GM12864 (cell line): ENCODE results near the gene CYBRD1.

Source experiments
- DNase-seq: peaks from one replicate; pipeline ENCODE4 v3.0.0-alpha.2; 2011; ENCODE audit warnings: low read depth
- H3K4me3 ChIP-seq: 2 replicates; pipeline ENCODE4 v1.5.1; 2011; ENCODE audit warnings: mild to moderate bottlenecking, low read depth, low read length, control low read depth
- CTCF ChIP-seq: IDR thresholded peaks from 2 replicates; pipeline ENCODE4 v1.5.1; 2011; ENCODE audit warnings: low read depth, mild to moderate bottlenecking, moderate library complexity, low read length, control low read depth, inconsistent platforms; ENCODE audit errors: missing control alignments

CYBRD1 gene

DNA sequence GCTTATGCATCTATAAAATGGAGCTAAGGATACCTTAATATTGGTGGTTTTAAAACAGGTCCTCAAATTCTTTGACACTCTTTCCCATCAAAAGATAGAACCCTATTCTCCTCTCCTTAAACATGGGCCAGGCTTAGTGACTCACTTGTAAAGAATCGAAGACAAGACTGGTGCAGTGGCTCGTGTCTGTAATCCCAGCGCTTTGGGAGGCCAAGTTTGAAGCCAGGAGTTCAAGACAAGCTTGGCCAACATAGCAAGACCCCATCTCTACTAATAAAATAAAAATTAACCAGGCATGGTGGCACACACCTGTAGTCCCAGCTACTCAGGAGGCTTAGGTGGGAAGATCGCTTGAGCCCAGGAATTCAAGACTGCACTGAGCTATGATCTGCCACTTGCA is 44.5 kb downstream of the CYBRD1 start:
- H3K4me3 ChIP-seq = no peak overlapping the region
- no peak for TF ChIP-seq CTCF
- no peak for DNase-seq

DNA sequence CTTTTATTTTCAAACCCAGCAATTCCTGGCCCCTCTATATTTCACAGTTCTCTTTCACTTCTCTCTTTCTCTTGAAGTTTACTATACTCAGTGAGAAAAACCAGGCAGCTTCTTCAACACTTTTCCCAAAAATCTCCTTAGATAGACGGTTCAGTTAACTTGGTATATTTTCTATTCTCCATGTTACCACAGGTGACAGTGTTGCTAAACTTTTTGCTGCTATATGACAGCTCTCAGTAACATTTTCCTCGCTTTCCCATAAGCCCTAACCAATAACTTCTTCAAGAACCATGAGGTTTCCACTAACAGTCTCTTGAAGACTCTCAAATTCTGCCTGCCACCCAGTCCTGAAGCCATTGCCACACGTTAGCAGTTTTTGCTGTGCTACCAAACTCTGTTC is 45.8 kb downstream of the CYBRD1 start:
- TF ChIP-seq CTCF = no peak
- no peak overlapping the region for H3K4me3 ChIP-seq
- DNase-seq = no peak

DNA sequence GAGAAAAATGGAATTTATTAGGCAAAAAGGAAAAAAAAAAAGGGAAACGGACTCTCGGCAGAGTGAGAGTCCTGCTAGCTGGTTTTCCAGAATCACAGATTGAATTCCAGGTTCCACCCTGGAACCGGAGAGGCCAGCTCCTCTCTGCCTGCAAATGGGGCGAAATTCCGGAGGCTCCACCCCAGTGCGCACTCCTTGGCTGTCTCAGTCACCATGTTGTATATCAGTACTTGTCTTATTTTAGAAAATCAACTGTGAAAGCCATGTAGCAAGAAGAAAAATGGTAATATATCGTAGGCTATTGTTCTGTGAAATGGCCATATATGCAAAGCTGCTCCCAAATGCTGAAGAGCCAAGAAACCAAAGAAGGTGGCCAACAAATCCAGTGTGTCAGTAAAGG is 49.4 kb downstream of the CYBRD1 start:
- TF ChIP-seq CTCF = no peak
- no peak for DNase-seq
- H3K4me3 ChIP-seq = no peak overlapping the region

GRCh38 chr2:171574149-171574795 is 52.0 kb downstream of the CYBRD1 start:
- H3K4me3 ChIP-seq = no peak overlapping the region
- peak; percentile 34 for DNase-seq
- peak; percentile 91 for TF ChIP-seq CTCF

DNA sequence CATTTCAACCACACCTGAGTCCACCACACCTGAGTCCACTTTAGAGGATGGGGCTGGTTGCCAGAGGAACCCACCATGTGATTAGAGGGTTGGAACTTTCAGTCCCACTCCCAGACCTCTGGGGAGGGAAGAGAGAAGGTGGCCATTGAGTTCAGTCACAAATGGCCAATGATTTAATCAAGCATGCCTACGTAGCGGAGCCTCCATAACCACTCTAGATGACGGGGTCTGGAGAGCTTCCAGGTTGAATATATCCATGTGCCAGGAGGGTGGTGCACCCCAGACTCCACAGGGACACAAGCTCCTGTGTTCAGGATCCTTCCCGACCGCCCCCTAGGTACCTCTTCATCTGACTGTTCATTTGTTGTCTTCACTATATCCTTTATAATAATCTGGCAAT is 53.3 kb downstream of the CYBRD1 start:
- no peak for TF ChIP-seq CTCF
- H3K4me3 ChIP-seq = no peak overlapping the region
- DNase-seq = no peak

DNA sequence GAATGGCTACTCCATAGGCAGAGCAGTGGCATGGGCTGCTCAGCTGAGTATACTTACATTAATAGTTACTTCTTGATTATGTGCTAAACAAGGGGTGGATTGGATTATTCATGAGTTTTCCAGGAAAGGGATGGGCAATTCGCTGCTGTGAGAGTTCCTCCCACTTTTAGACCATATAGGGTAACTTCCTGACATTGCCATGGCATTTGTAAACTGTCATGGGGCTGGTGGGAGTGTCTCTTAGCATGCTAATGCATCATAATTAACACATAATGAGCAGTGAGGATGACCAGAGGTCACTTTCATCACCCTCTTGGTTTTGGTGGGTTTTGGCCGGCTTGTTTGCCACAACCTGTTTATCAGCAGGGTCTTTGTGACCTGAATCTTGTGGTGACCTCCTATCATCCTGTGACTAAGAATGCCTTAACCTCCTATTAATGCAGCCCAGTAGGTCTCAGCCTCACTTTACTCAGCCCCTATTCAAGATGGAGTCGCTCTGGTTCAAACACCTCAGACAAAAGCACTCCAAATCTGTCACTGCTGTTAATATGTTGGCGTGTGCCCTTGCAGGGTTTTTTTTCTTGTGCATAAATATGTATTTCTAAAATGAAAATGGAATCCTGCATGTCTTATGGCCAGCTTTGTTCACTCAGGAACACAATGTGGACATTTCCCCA is 56.0 kb downstream of the CYBRD1 start:
- no peak for TF ChIP-seq CTCF

DNA sequence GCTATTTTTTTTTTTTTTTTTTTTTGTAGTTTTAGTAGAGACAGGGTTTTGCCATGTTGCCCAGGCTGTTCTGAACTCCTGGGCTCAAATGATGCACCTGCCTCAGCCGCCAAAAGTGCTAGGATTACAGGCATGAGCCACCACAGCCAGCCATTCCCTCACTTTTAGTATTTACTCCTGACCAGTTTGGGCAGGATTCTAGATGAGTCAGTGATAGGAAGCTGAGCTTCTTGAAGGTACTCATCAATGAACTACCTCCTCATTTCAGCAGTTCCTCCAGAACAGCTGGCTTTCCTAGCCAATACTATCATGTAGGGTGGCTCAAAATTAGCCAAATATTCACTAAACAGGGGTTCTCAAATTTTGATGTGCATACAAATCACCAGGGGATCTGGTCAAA is 57.2 kb downstream of the CYBRD1 start:
- TF ChIP-seq CTCF = no peak
- no peak for DNase-seq
- no peak overlapping the region for H3K4me3 ChIP-seq

More for the DNA sequence above, 56.0 kb downstream of the CYBRD1 start:
- DNase-seq = no peak
- no peak overlapping the region for H3K4me3 ChIP-seq
